ENCODE measurements around the gene AFF3. TPM values are rescaled to one million over a fixed set of nuclear protein-coding genes. Genes with fewer than 3 reads are reported as not detected.
"Not testable (repeated sequence)": the region's sequence is repeated elsewhere in the genome, so short reads cannot be mapped to it uniquely, and the experiment has no call there.

AFF3 gene
- total RNA-seq, 1 experiment from 2014 or later = 0.22 TPM

DNA sequence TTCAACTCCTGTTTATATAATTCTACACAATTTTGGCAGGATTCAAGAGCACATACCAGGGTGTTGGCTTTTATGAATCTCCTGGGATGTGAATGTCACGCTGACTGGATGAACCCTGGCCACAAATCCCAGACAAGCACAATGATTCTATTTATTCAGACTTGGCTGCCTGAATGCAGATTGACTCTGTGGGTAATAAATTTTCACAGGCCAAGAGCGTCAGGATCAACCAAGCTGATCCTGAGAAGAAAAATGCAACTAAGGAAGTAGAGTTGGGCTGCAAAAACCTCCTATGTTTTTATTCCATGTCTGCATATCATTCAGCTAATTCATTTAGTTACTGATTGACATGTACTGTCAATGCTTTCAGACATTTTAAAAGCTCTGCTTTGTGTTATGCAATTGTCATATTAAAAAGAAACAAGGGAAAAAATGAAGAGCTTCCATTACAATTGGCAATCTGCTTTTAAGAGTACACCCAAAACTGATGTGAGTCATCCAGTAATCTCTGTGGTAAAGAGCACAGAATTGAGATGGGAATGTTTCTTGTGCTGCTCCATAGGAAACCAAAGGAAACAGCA lies 479.5 kb downstream of the AFF3 start:
- no peaks in the 10 kb centered on the region for H3K23me2 ChIP-seq (ENCODE audit: insufficient read length, low read depth, low read length, poor library complexity, severe bottlenecking)
- no peaks in the 10 kb centered on the region for H4K20me1 ChIP-seq (ENCODE audit: control insufficient read depth, insufficient read depth, insufficient read length)
- no peak overlapping the region for H3K4me3 Mint-ChIP-seq
- H2BK15ac ChIP-seq (ENCODE audit: low read depth, low read length) = no peak overlapping the region
- H3K36me3 Mint-ChIP-seq (ENCODE audit: insufficient read depth in 1 of 3, low read depth in 3 of 3) = no peaks in the 10 kb centered on the region
- H3K27me3 ChIP-seq (ENCODE audit: insufficient read depth, low read length) = no peaks in the 10 kb centered on the region
- H3K79me2 ChIP-seq (ENCODE audit: insufficient read depth, low read length) = no peaks in the 10 kb centered on the region
- no peak overlapping the region for H2AK5ac ChIP-seq (ENCODE audit: insufficient read length, low read length)
- no peak overlapping the region for H2AFZ ChIP-seq (ENCODE audit: low read length)
- no peaks in the 10 kb centered on the region for H3K9me3 ChIP-seq (ENCODE audit: control insufficient read depth, low read depth, low read length)
- no peak overlapping the region for H4K5ac ChIP-seq (ENCODE audit: insufficient read length, low read depth, low read length)
- TF ChIP-seq, protein P1, sequence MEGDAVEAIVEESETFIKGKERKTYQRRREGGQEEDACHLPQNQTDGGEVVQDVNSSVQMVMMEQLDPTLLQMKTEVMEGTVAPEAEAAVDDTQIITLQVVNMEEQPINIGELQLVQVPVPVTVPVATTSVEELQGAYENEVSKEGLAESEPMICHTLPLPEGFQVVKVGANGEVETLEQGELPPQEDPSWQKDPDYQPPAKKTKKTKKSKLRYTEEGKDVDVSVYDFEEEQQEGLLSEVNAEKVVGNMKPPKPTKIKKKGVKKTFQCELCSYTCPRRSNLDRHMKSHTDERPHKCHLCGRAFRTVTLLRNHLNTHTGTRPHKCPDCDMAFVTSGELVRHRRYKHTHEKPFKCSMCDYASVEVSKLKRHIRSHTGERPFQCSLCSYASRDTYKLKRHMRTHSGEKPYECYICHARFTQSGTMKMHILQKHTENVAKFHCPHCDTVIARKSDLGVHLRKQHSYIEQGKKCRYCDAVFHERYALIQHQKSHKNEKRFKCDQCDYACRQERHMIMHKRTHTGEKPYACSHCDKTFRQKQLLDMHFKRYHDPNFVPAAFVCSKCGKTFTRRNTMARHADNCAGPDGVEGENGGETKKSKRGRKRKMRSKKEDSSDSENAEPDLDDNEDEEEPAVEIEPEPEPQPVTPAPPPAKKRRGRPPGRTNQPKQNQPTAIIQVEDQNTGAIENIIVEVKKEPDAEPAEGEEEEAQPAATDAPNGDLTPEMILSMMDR (conservative IDR thresholded peaks at IDR 0.05) = no peak
- no peak overlapping the region for H3K4ac ChIP-seq (ENCODE audit: low read depth, low read length)
- H3K27ac ChIP-seq (ENCODE audit: insufficient read length, low read depth, low read length) = no peak overlapping the region
- H2BK5ac ChIP-seq (ENCODE audit: insufficient read length, low read length) = no peak overlapping the region
- no peaks in the 10 kb centered on the region for H3K79me1 ChIP-seq (ENCODE audit: insufficient read depth, low read depth, low read length, poor library complexity, severe bottlenecking)
- H3K4me1 ChIP-seq (ENCODE audit: insufficient read depth, low read length) = peaks cover 4% of the 10 kb centered on the region; the same call in 1 of the 2 replicates
- H2BK120ac ChIP-seq (ENCODE audit: low read depth, low read length, poor library complexity, severe bottlenecking) = no peak overlapping the region
- H3K27ac Mint-ChIP-seq = no peak overlapping the region
- WGBS (ENCODE audit: extremely low coverage, insufficient read length, low lambda C conversion rate) = no CpG with 5 or more reads among the region's 2 CpGs
- no peak overlapping the region for H3K23ac ChIP-seq (ENCODE audit: insufficient read length, low read depth, low read length)
- DNase-seq = no peak
- no peaks in the 10 kb centered on the region for H3K9me3 Mint-ChIP-seq
- H2BK12ac ChIP-seq (ENCODE audit: insufficient read length, low read depth, low read length) = no peak overlapping the region
- no peak overlapping the region for H4K8ac ChIP-seq (replicated peaks; ENCODE audit: insufficient read length, low read depth, low read length)
- no peak overlapping the region for H2BK20ac ChIP-seq (ENCODE audit: low read depth, low read length, poor library complexity, severe bottlenecking)
- peaks cover 1% of the 10 kb centered on the region; the same call in 1 of the 2 replicates for H3K27me3 Mint-ChIP-seq (ENCODE audit: low read depth)
- no peak overlapping the region for H3K14ac ChIP-seq (ENCODE audit: insufficient read depth, low read length)
- H3T11ph ChIP-seq (ENCODE audit: low read length) = no peak overlapping the region
- no peak overlapping the region for H4K91ac ChIP-seq (ENCODE audit: insufficient read length, low read depth, low read length)
- H3K4me2 ChIP-seq (ENCODE audit: insufficient read depth, insufficient read length, low read length) = no peak overlapping the region
- no peak overlapping the region for H3K56ac ChIP-seq (ENCODE audit: insufficient read length, low read depth, low read length)
- H3K18ac ChIP-seq (ENCODE audit: insufficient read length, low read depth, low read length) = no peak overlapping the region
- H3K9ac ChIP-seq (ENCODE audit: extremely low read depth, insufficient read length, low read length) = no peak overlapping the region
- H3K4me1 Mint-ChIP-seq = peaks cover 8 to 9% of the 10 kb centered on the region in 2 experiments

DNA sequence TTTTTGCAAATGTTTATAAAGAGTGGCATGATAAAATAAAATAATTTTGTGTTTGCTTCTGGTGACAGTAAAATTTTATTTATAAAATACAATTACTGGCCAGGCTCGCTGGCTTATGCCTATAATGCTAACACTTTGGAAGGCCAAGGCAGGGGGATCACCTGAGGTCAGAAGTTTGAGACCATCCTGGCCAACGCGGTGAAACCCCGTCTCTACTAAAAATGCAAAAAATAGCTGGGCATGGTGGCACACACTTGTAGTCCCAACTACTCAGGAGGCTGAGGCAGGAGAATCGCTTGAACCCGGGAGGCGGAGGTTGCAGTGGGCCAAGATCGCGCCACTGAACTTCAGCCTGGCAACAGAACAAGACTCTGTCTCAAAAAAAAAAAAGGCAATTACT lies 480.6 kb downstream of the AFF3 start:
- H3K9ac ChIP-seq (ENCODE audit: extremely low read depth, insufficient read length, low read length); H3K23me2 ChIP-seq (ENCODE audit: insufficient read length, low read depth, low read length, poor library complexity, severe bottlenecking); DNase-seq; H3K9me3 Mint-ChIP-seq; H4K91ac ChIP-seq (ENCODE audit: insufficient read length, low read depth, low read length); H2BK15ac ChIP-seq (ENCODE audit: low read depth, low read length); H2AFZ ChIP-seq (ENCODE audit: low read length); H4K8ac ChIP-seq (replicated peaks; ENCODE audit: insufficient read length, low read depth, low read length); H3K4me3 Mint-ChIP-seq; H3K36me3 Mint-ChIP-seq (ENCODE audit: insufficient read depth in 1 of 3, low read depth in 3 of 3); H4K20me1 ChIP-seq (ENCODE audit: control insufficient read depth, insufficient read depth, insufficient read length); H4K5ac ChIP-seq (ENCODE audit: insufficient read length, low read depth, low read length); H3K4me1 ChIP-seq (ENCODE audit: insufficient read depth, low read length); H3K27me3 Mint-ChIP-seq (ENCODE audit: low read depth); H3K79me2 ChIP-seq (ENCODE audit: insufficient read depth, low read length); H3K9me3 ChIP-seq (ENCODE audit: control insufficient read depth, low read depth, low read length); H3K27ac ChIP-seq (ENCODE audit: insufficient read length, low read depth, low read length); H3K79me1 ChIP-seq (ENCODE audit: insufficient read depth, low read depth, low read length, poor library complexity, severe bottlenecking); H3K4me2 ChIP-seq (ENCODE audit: insufficient read depth, insufficient read length, low read length); H2AK5ac ChIP-seq (ENCODE audit: insufficient read length, low read length); H2BK20ac ChIP-seq (ENCODE audit: low read depth, low read length, poor library complexity, severe bottlenecking); H2BK5ac ChIP-seq (ENCODE audit: insufficient read length, low read length); H2BK120ac ChIP-seq (ENCODE audit: low read depth, low read length, poor library complexity, severe bottlenecking); H3K4me1 Mint-ChIP-seq; H3K56ac ChIP-seq (ENCODE audit: insufficient read length, low read depth, low read length); H3K14ac ChIP-seq (ENCODE audit: insufficient read depth, low read length); H3K27me3 ChIP-seq (ENCODE audit: insufficient read depth, low read length); H3K18ac ChIP-seq (ENCODE audit: insufficient read length, low read depth, low read length); H2BK12ac ChIP-seq (ENCODE audit: insufficient read length, low read depth, low read length); H3K4ac ChIP-seq (ENCODE audit: low read depth, low read length); H3T11ph ChIP-seq (ENCODE audit: low read length); H3K23ac ChIP-seq (ENCODE audit: insufficient read length, low read depth, low read length): not testable (repeated sequence)
- WGBS (ENCODE audit: extremely low coverage, insufficient read length, low lambda C conversion rate) = no CpG with 5 or more reads among the region's 9 CpGs
- H3K27ac Mint-ChIP-seq = peak overlapping the region in 1 of 3 experiments; percentile 18; a peak in 1 of 7 replicates
